Measurements from ENCODE around the gene TRMT11.

DNA sequence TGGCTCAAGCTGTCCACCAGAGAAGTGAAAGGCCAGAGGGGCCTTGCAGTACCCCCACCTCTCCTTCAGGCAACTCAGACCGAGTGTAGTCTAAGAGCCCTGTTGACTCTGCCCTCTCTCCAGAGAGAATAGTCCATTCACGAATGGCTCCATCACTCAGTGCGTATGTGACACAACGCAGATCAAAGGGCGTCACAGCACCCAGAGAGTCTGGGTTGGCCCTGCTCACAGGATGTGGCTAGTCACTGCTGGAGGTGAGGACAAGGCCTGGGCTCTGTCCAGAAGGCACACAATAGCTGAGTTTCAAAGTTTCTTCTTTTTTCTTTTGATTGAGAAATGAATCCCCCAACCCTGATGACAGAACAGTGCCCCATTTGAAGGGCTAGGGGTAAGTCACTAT lies 74.1 kb downstream of the TRMT11 start:
- no peak for TF ChIP-seq EZH2 (IDR thresholded peaks at IDR 0.05; ENCODE audit: low read depth, low read length, severe bottlenecking)
- no peak for TF ChIP-seq ATF3 (IDR thresholded peaks at IDR 0.05; ENCODE audit: insufficient read depth, low read depth, low read length)
- no peak for TF ChIP-seq POLR2A (IDR thresholded peaks at IDR 0.05; ENCODE audit: control extremely low read depth in 1 of 2, low read depth in 2 of 2, low read length in 2 of 2)
